Mesendoderm (in vitro differentiated cells): ENCODE data around the gene RGL3.
"Not testable (repeated sequence)": the region's sequence is repeated elsewhere in the genome, so short reads cannot be mapped to it uniquely, and the experiment has no call there.

Source experiments
- DNase-seq: peaks from one replicate; pipeline ENCODE4 v3.0.0; 2013
- H2AK5ac ChIP-seq: 2 replicates; pipeline ENCODE4 v1.6.1; 2013; ENCODE audit warnings: low read length, inconsistent platforms
- H2BK120ac ChIP-seq: 2 replicates; pipeline ENCODE4 v1.6.1; 2013; ENCODE audit warnings: low read depth, mild to moderate bottlenecking, low read length, moderate library complexity, mixed read lengths
- H2BK15ac ChIP-seq: replicated peaks from 2 replicates; pipeline ENCODE4 v1.6.1; 2013; ENCODE audit warnings: low read depth, mild to moderate bottlenecking, moderate library complexity
- H2BK5ac ChIP-seq: 2 replicates; pipeline ENCODE4 v1.6.1; 2013; ENCODE audit warnings: low read length, inconsistent platforms
- H3K18ac ChIP-seq: 2 replicates; pipeline ENCODE4 v1.6.1; 2013; ENCODE audit warnings: mild to moderate bottlenecking, low read length, mixed read lengths
- H3K23ac ChIP-seq: one replicate; pipeline ENCODE4 v1.6.1; 2013; ENCODE audit warnings: low read length
- H3K27ac ChIP-seq: 2 replicates; pipeline ENCODE4 v1.5.1; 2013; ENCODE audit warnings: low read depth, mild to moderate bottlenecking, inconsistent platforms, low read length, moderate library complexity
- H3K27me3 ChIP-seq: 2 replicates; pipeline ENCODE4 v1.6.1; 2013; ENCODE audit warnings: low read length, control low read depth, mild to moderate bottlenecking, inconsistent platforms; ENCODE audit not compliant: insufficient read depth, poor library complexity
- H3K36me3 ChIP-seq: 2 replicates; pipeline ENCODE4 v1.6.1; 2013; ENCODE audit warnings: low read length, inconsistent platforms; ENCODE audit not compliant: control insufficient read depth, insufficient read depth
- H3K4ac ChIP-seq: one replicate; pipeline ENCODE4 v1.6.1; 2013; ENCODE audit warnings: low read depth, mild to moderate bottlenecking, low read length, moderate library complexity
- H3K4me1 ChIP-seq: 2 replicates; pipeline ENCODE4 v1.6.1; 2013; ENCODE audit warnings: low read depth, low read length, inconsistent platforms; ENCODE audit not compliant: control insufficient read depth
- H3K4me2 ChIP-seq: 2 replicates; pipeline ENCODE4 v1.6.1; 2013; ENCODE audit warnings: low read length
- H3K4me3 ChIP-seq: 2 replicates; pipeline ENCODE4 v1.5.1; 2013; ENCODE audit warnings: mild to moderate bottlenecking, low read length
- H3K56ac ChIP-seq: one replicate; pipeline ENCODE4 v1.6.1; 2013; ENCODE audit warnings: low read length
- H3K79me1 ChIP-seq: 2 replicates; pipeline ENCODE4 v1.6.1; 2013; ENCODE audit warnings: low read length, inconsistent platforms
- H3K79me2 ChIP-seq: 2 replicates; pipeline ENCODE4 v1.6.1; 2013; ENCODE audit warnings: mild to moderate bottlenecking, low read length; ENCODE audit not compliant: control insufficient read depth, insufficient read depth
- H3K9ac ChIP-seq: 2 replicates; pipeline ENCODE4 v1.6.1; 2013; ENCODE audit warnings: low read length, inconsistent platforms
- H4K5ac ChIP-seq: one replicate; pipeline ENCODE4 v1.6.1; 2013; ENCODE audit warnings: low read length
- H4K8ac ChIP-seq: one replicate; pipeline ENCODE4 v1.6.1; 2013; ENCODE audit warnings: low read depth, mild to moderate bottlenecking, control low read depth, low read length, moderate library complexity
- WGBS: extraction: QIAGEN DNeasy Blood & Tissue Kit; methylation state at CpG from one replicate; pipeline ENCODE4 v1.1.7; 2013; ENCODE audit warnings: low lambda C conversion rate, missing lambda C conversion rate; ENCODE audit not compliant: insufficient coverage; ENCODE audit errors: extremely low coverage; 5-methylcytosine and 5-hydroxymethylcytosine counted together

Gene RGL3

GRCh38 chr19:11437955-11438354 lies 18.8 kb upstream of the RGL3 start:
- no CpG with 5 or more reads among the region's 9 CpGs for WGBS
- no peak overlapping the region for H2AK5ac ChIP-seq
- H4K5ac ChIP-seq = no peak overlapping the region
- H3K27ac ChIP-seq = no peak overlapping the region
- no peak overlapping the region for H3K56ac ChIP-seq
- no peak overlapping the region for H3K18ac ChIP-seq
- peaks cover 15% of the 10 kb centered on the region for H3K79me1 ChIP-seq
- no peak overlapping the region for H2BK120ac ChIP-seq
- H4K8ac ChIP-seq = no peak overlapping the region
- H3K4me1 ChIP-seq = peaks cover 4% of the 10 kb centered on the region
- peaks cover 14% of the 10 kb centered on the region for H3K36me3 ChIP-seq
- DNase-seq = no peak
- no peaks in the 10 kb centered on the region for H3K27me3 ChIP-seq
- no peak overlapping the region for H3K4ac ChIP-seq
- no peak overlapping the region for H2BK15ac ChIP-seq
- no peak overlapping the region for H3K23ac ChIP-seq
- peaks cover 15% of the 10 kb centered on the region for H3K79me2 ChIP-seq
- no peak overlapping the region for H3K4me3 ChIP-seq
- no peak overlapping the region for H2BK5ac ChIP-seq
- H3K9ac ChIP-seq = no peak overlapping the region
- H3K4me2 ChIP-seq = no peak overlapping the region

GRCh38 chr19:11435833-11436313 lies 16.8 kb upstream of the RGL3 start:
- Histone ChIP-seq H3K4me2 (peak overlapping the region; percentile 40), H2AK5ac (peak overlapping the region; percentile 64), H3K27ac (no peak overlapping the region), H3K79me1 (peaks cover 13% of the 10 kb centered on the region), H4K8ac (no peak overlapping the region), H2BK120ac (no peak overlapping the region), H3K18ac (peak overlapping the region; percentile 12), H4K5ac (no peak overlapping the region), H2BK5ac (peak overlapping the region; percentile 61), H3K36me3 (peaks cover 6% of the 10 kb centered on the region), H3K4me1 (peaks cover 4% of the 10 kb centered on the region), H3K9ac (peak overlapping the region; percentile 96), H2BK15ac (no peak overlapping the region), H3K4me3 (peak overlapping the region; percentile 80), H3K27me3 (no peaks in the 10 kb centered on the region), H3K23ac (no peak overlapping the region), H3K56ac (peak overlapping the region; percentile 99), H3K79me2 (peaks cover 15% of the 10 kb centered on the region), H3K4ac (peak overlapping the region; percentile 28)
- DNase-seq = peak; percentile 50
- WGBS = no CpG with 5 or more reads among the region's 21 CpGs

- peaks cover 6% of the 10 kb centered on the region for H3K36me3 ChIP-seq
- H3K79me1 ChIP-seq = peaks cover 13% of the 10 kb centered on the region
- peak within 1 kb of the TSS; percentile 12 for H3K18ac ChIP-seq
- no peak within 1 kb of the TSS for H4K5ac ChIP-seq
- H2BK120ac ChIP-seq = no peak within 1 kb of the TSS
- peaks cover 15% of the 10 kb centered on the region for H3K79me2 ChIP-seq
- H3K27ac ChIP-seq = no peak within 1 kb of the TSS
- peak; percentile 100 for DNase-seq
- no peaks in the 10 kb centered on the region for H3K27me3 ChIP-seq
- H2BK15ac ChIP-seq = no peak within 1 kb of the TSS
- no peak within 1 kb of the TSS for H3K23ac ChIP-seq
- WGBS = no CpG with 5 or more reads among the region's 53 CpGs
- peak within 1 kb of the TSS; percentile 80 for H3K4me3 ChIP-seq
- H3K56ac ChIP-seq = peak within 1 kb of the TSS; percentile 99
- peak within 1 kb of the TSS; percentile 28 for H3K4ac ChIP-seq
- peak within 1 kb of the TSS; percentile 61 for H2BK5ac ChIP-seq
- peak within 1 kb of the TSS; percentile 64 for H2AK5ac ChIP-seq
- H3K9ac ChIP-seq = peak within 1 kb of the TSS; percentile 96
- H4K8ac ChIP-seq = no peak within 1 kb of the TSS
- H3K4me2 ChIP-seq = peak within 1 kb of the TSS; percentile 40
- H3K4me1 ChIP-seq = peaks cover 4% of the 10 kb centered on the region
Observed at GRCh38 chr19:11435057-11435832, 16.1 kb upstream of the RGL3 start, which contains the start of the genes ODAD3 and PRKCSH. Gene ODAD3 (minus strand): TSS chr19:11435121. CDS start chr19:11435016, 105 bp downstream. Gene PRKCSH (plus strand): TSS chr19:11435635. CDS start chr19:11436118, 483 bp downstream.

GRCh38 chr19:11434703-11435056 lies 15.6 kb upstream of the RGL3 start:
- Histone ChIP-seq H4K8ac (no peak overlapping the region), H3K79me2 (peaks cover 15% of the 10 kb centered on the region), H3K27me3 (no peaks in the 10 kb centered on the region), H3K18ac (no peak overlapping the region), H3K36me3 (peaks cover 6% of the 10 kb centered on the region), H2BK120ac (no peak overlapping the region), H3K27ac (no peak overlapping the region), H3K4me2 (peak overlapping the region; percentile 38), H3K56ac (peak overlapping the region; percentile 69), H3K79me1 (peaks cover 13% of the 10 kb centered on the region), H4K5ac (no peak overlapping the region), H2BK15ac (no peak overlapping the region), H3K4me3 (no peak overlapping the region), H3K23ac (no peak overlapping the region), H3K9ac (peak overlapping the region; percentile 31), H3K4me1 (peaks cover 4% of the 10 kb centered on the region), H3K4ac (no peak overlapping the region), H2BK5ac (peak overlapping the region; percentile 46), H2AK5ac (no peak overlapping the region)
- DNase-seq = no peak
- no CpG with 5 or more reads among the region's 9 CpGs for WGBS

GRCh38 chr19:11433526-11433925 lies 14.4 kb upstream of the RGL3 start:
- H2BK5ac ChIP-seq, H3K27me3 ChIP-seq, H2BK120ac ChIP-seq, H3K18ac ChIP-seq, H3K4ac ChIP-seq, H3K4me3 ChIP-seq, H3K4me2 ChIP-seq, H3K27ac ChIP-seq, H3K9ac ChIP-seq, H4K8ac ChIP-seq, H3K4me1 ChIP-seq, H4K5ac ChIP-seq, H3K23ac ChIP-seq, H3K36me3 ChIP-seq, DNase-seq, H3K56ac ChIP-seq, H2BK15ac ChIP-seq, H2AK5ac ChIP-seq: not testable (repeated sequence)
- Histone ChIP-seq H3K79me2 (peaks cover 15% of the 10 kb centered on the region), H3K79me1 (peaks cover 13% of the 10 kb centered on the region)
- WGBS = no CpG with 5 or more reads among the region's 3 CpGs
